Mesangial cell (primary cell): ENCODE results near the gene HHEX. TPM values are rescaled to one million over a fixed set of nuclear protein-coding genes. Genes with fewer than 3 reads are reported as not detected.

Source experiments
- total RNA-seq: library from RNA; depleted of rRNA; stranded (reverse); fragments of >200 nt; gene quantifications from 2 replicates; pipeline ENCODE4 v1.2.3, GENCODE V29; 2015

The HHEX gene
- total RNA-seq, result 0.65 and 0.89 TPM in 2 replicates

GRCh38 chr10:92689663-92690210 lies at the start of gene HHEX:
HHEX (plus strand) TSS chr10:92689955; CDS start chr10:92689987, 32 bp downstream.

Other genes starting within 250 kb of the HHEX start
- 19.6 and 21.5 TPM in 2 replicates for gene IDE, start 115.9 kb upstream of the HHEX start, total RNA-seq
- 2.2 and 34.2 TPM in 2 replicates for gene KIF11, start 96.8 kb upstream of the HHEX start, total RNA-seq
- 3.7 and 4.7 TPM in 2 replicates for gene EXOC6, start 158.6 kb downstream of the HHEX start, total RNA-seq